ENCODE results near the gene SEH1L. TPM values are rescaled to one million over a fixed set of nuclear protein-coding genes. Genes with fewer than 3 reads are reported as not detected.
A peak's percentile ranks its signal among the peaks of the same experiment; 100 is the strongest.

Gene SEH1L
- total and polyA plus RNA-seq, 12 donors: 11.0 to 24.6 (median 17.7) TPM

GRCh38 chr18:12930908-12931307 is 16.9 kb upstream of the SEH1L start:
- 93 to 94% methylated on average over 3 of the region's 3 CpGs for WGBS, 2 donors

GRCh38 chr18:12933327-12933726 is 14.5 kb upstream of the SEH1L start:
- DNase-seq: no peak
- Histone ChIP-seq H3K27me3 (no peaks in the 10 kb centered on the region), H3K27ac (no peak overlapping the region), H3K9me3 (no peaks in the 10 kb centered on the region), H3K4me1 (peaks cover 0 to 8% (median 0%) of the 10 kb centered on the region in 9 donors), H3K36me3 (no peaks in the 10 kb centered on the region), H3K4me3 (no peak overlapping the region)
- intact Hi-C loops (cut with DNase I): loop anchor here in 7 of 10 donors (5.0 to 10.0 kb wide), 6 partner anchors 41 to 559 kb away; partner anchors contain the start of gene AFG3L2 (in 1 of the 7)
- ATAC-seq: no peak
- TF ChIP-seq CTCF (IDR thresholded peaks at IDR 0.05): no peak

More at GRCh38 chr18:12930908-12931307, 16.9 kb upstream of the SEH1L start:
- H3K27me3 ChIP-seq: no peaks in the 10 kb centered on the region
- TF ChIP-seq CTCF (IDR thresholded peaks at IDR 0.05): no peak
- H3K4me3 ChIP-seq: no peak overlapping the region
- no peaks in the 10 kb centered on the region for H3K9me3 ChIP-seq
- no peaks in the 10 kb centered on the region for H3K36me3 ChIP-seq
- ATAC-seq (no peak), DNase-seq (no peak)
- intact Hi-C loops (cut with DNase I): loop anchor here in 7 of 10 donors (5.0 to 10.0 kb wide), 6 partner anchors 39 to 556 kb away; partner anchors contain the start of gene AFG3L2 (in 1 of the 7)
- no peak overlapping the region for H3K27ac ChIP-seq
- peaks cover 0 to 8% (median 0%) of the 10 kb centered on the region in 9 donors for H3K4me1 ChIP-seq

- H3K4me1 ChIP-seq: peaks cover 0 to 8% (median 0%) of the 10 kb centered on the region in 9 donors
- H3K36me3 ChIP-seq: no peaks in the 10 kb centered on the region
- peak; percentile 74 to 96 (median 92) for ATAC-seq
- peak; percentile 71 to 95 (median 93) for TF ChIP-seq CTCF (IDR thresholded peaks at IDR 0.05)
- H3K9me3 ChIP-seq: no peaks in the 10 kb centered on the region
- no peak overlapping the region for H3K27ac ChIP-seq
- H3K27me3 ChIP-seq: no peaks in the 10 kb centered on the region
- no peak overlapping the region for H3K4me3 ChIP-seq
- peak; percentile 81 to 84 for DNase-seq
- 20 to 24% methylated on average over 11 of the region's 11 CpGs for WGBS, 2 donors
- intact Hi-C loops (cut with DNase I): loop anchor here (1.0 to 10.0 kb wide), 11 partner anchors 42 to 560 kb away; partner anchors contain the start of gene AFG3L2 (in 1 of the 10)
Measured at GRCh38 chr18:12934454-12935071, 13.2 kb upstream of the SEH1L start.

GRCh38 chr18:12939162-12939561 is 8.6 kb upstream of the SEH1L start:
- Histone ChIP-seq H3K27ac (no peak overlapping the region), H3K9me3 (no peaks in the 10 kb centered on the region), H3K4me1 (peaks cover 0 to 7% (median 0%) of the 10 kb centered on the region in 9 donors), H3K27me3 (no peaks in the 10 kb centered on the region), H3K4me3 (no peak overlapping the region), H3K36me3 (no peaks in the 10 kb centered on the region)
- intact Hi-C loops (cut with DNase I): loop anchor here in 4 of 10 donors (5.0 to 10.0 kb wide), 4 partner anchors 47 to 564 kb away; partner anchors contain the start of gene AFG3L2 (in 1 of the 4)
- no peak for ATAC-seq
- no peak for DNase-seq
- WGBS, 2 donors: 93 to 97% methylated on average over 2 of the region's 2 CpGs
- no peak for TF ChIP-seq CTCF (IDR thresholded peaks at IDR 0.05)

Data from heart right ventricle (tissue), 16 donors.